Right lobe of liver (tissue), 4 donors: ENCODE results near the gene KRTAP24-1.

Source experiments
- CTCF ChIP-seq, 4 donors: fragments of 200-600 bp in 3 of 4; fragments of 450-650 bp in 1 of 4; IDR thresholded peaks; one replicate each; pipeline versions ENCODE4 v1.5.1 to v1.8.0; 2016 to 2022; ENCODE audit warnings: antibody characterized with exemption in 4 of 4, mild to moderate bottlenecking in 2 of 4
- POLR2A ChIP-seq: fragments of 450-650 bp; IDR thresholded peaks from one replicate; pipeline ENCODE4 v1.6.1; 2017; ENCODE audit warnings: antibody characterized with exemption, mild to moderate bottlenecking
- donor health status: DM: no; HTN: no; CAD: no.
- donor health status: DM: no; HTN: no; CAD: no.
- donor health status: DM: no; HTN: yes; CAD: no.

- TF ChIP-seq CTCF (IDR thresholded peaks at IDR 0.05) (no peak), POLR2A (no peak)
Measured at GRCh38 chr21:30248844-30249243, 33.9 kb downstream of the KRTAP24-1 start.
